ENCODE results near the gene KCTD16. TPM values are rescaled to one million over a fixed set of nuclear protein-coding genes. Genes with fewer than 3 reads are reported as not detected.

Gene KCTD16
- total RNA-seq, 1 donor = 3.0 TPM

- DNase-seq (ENCODE audit: low read depth) = no peak
- no peak overlapping the region for H3K4me3 ChIP-seq (ENCODE audit: low read depth, low read length)
- TF ChIP-seq, protein P1, sequence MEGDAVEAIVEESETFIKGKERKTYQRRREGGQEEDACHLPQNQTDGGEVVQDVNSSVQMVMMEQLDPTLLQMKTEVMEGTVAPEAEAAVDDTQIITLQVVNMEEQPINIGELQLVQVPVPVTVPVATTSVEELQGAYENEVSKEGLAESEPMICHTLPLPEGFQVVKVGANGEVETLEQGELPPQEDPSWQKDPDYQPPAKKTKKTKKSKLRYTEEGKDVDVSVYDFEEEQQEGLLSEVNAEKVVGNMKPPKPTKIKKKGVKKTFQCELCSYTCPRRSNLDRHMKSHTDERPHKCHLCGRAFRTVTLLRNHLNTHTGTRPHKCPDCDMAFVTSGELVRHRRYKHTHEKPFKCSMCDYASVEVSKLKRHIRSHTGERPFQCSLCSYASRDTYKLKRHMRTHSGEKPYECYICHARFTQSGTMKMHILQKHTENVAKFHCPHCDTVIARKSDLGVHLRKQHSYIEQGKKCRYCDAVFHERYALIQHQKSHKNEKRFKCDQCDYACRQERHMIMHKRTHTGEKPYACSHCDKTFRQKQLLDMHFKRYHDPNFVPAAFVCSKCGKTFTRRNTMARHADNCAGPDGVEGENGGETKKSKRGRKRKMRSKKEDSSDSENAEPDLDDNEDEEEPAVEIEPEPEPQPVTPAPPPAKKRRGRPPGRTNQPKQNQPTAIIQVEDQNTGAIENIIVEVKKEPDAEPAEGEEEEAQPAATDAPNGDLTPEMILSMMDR (IDR thresholded peaks at IDR 0.05; ENCODE audit: insufficient read depth, low read depth, low read length) = no peak
Observed at GRCh38 chr5:144209361-144209760, 38.7 kb downstream of the KCTD16 start.

- TF ChIP-seq, protein P1 (IDR thresholded peaks at IDR 0.05; ENCODE audit: insufficient read depth, low read depth, low read length) = no peak
- no peak for DNase-seq (ENCODE audit: low read depth)
- H3K4me3 ChIP-seq (ENCODE audit: low read depth, low read length) = no peak overlapping the region
Observed at GRCh38 chr5:144210655-144211054, 40.0 kb downstream of the KCTD16 start.

GRCh38 chr5:144219869-144220268 lies 49.2 kb downstream of the KCTD16 start:
- TF ChIP-seq, protein P1 (IDR thresholded peaks at IDR 0.05; ENCODE audit: insufficient read depth, low read depth, low read length) = no peak

GRCh38 chr5:144227363-144227999 lies 56.8 kb downstream of the KCTD16 start:
- TF ChIP-seq, protein P1 (IDR thresholded peaks at IDR 0.05; ENCODE audit: insufficient read depth, low read depth, low read length) = no peak
- no peak overlapping the region for H3K4me3 ChIP-seq (ENCODE audit: low read depth, low read length)
- no peak for DNase-seq (ENCODE audit: low read depth)

More at GRCh38 chr5:144219869-144220268, 49.2 kb downstream of the KCTD16 start:
- no peak overlapping the region for H3K4me3 ChIP-seq (ENCODE audit: low read depth, low read length)
- no peak for DNase-seq (ENCODE audit: low read depth)

GRCh38 chr5:144230806-144231205 lies 60.1 kb downstream of the KCTD16 start:
- DNase-seq (ENCODE audit: low read depth) = no peak
- TF ChIP-seq, protein P1 (IDR thresholded peaks at IDR 0.05; ENCODE audit: insufficient read depth, low read depth, low read length) = no peak
- H3K4me3 ChIP-seq (ENCODE audit: low read depth, low read length) = no peak overlapping the region

DNA sequence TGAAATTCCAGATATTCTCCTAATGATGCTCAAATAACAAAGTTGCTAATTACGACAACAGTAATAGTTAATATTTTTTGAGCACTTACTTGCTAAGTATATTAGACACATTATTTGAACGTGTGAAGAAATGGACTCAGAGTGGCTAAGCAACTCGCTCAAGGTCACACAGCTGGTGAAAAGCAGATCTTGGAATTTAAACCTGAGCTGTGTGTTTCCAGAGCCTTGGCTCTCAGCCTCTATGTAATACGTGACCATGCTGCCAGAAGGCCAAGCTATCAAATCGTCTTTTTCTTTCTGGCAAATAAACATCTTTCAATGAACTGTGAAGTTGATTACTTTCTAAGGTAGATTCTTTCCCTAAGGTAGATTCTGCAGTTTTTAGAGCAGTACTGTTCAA lies 61.6 kb downstream of the KCTD16 start:
- no peak overlapping the region for H3K4me3 ChIP-seq (ENCODE audit: low read depth, low read length)
- TF ChIP-seq, protein P1 (IDR thresholded peaks at IDR 0.05; ENCODE audit: insufficient read depth, low read depth, low read length) = no peak
- no peak for DNase-seq (ENCODE audit: low read depth)

- no peak for DNase-seq (ENCODE audit: low read depth)
- TF ChIP-seq, protein P1 (IDR thresholded peaks at IDR 0.05; ENCODE audit: insufficient read depth, low read depth, low read length) = no peak
- H3K4me3 ChIP-seq (ENCODE audit: low read depth, low read length) = no peak overlapping the region
Observed at GRCh38 chr5:144236499-144236898, 65.8 kb downstream of the KCTD16 start.
